Measurements from ENCODE around the gene ADCY1. TPM values are rescaled to one million over a fixed set of nuclear protein-coding genes. Genes with fewer than 3 reads are reported as not detected.
A peak's percentile ranks its signal among the peaks of the same experiment; 100 is the strongest.

ADCY1 gene
- total RNA-seq, 1 donor from 2014 or later: 13.7 TPM

DNA sequence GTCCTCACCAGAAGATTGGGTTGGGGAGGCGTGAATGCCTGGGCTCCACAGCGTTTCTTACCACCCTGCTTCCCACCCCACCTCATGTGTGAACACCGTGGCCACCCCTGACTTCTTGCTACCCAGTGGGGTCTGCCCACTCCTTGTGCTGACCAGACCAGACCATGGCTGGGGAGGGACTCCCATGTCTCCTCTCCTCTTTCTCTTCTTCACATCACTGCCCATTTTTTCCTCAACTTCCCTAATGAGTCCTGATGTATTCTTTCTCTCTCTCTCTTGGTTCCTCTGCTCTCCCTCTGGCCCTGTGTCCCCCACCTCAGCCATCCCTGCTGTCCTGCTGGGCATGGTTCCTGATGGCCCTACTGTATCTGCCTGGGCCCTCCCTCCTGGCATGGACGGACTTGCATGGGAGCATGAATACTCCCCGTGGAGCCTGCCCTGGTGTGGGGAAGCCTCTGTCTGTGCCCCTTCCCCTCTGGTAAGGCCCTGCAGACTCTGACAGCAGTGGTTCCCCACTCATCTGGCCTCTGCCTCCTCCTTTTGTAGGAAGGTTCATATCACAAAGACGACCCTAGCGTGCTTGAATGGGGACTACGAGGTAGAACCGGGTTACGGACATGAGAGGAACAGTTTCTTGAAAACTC, 85.5 kb downstream of the ADCY1 start:
- H3K27ac Mint-ChIP-seq (ENCODE audit: unreplicated experiment): peak overlapping the region; percentile 27
- TF ChIP-seq, protein P1, sequence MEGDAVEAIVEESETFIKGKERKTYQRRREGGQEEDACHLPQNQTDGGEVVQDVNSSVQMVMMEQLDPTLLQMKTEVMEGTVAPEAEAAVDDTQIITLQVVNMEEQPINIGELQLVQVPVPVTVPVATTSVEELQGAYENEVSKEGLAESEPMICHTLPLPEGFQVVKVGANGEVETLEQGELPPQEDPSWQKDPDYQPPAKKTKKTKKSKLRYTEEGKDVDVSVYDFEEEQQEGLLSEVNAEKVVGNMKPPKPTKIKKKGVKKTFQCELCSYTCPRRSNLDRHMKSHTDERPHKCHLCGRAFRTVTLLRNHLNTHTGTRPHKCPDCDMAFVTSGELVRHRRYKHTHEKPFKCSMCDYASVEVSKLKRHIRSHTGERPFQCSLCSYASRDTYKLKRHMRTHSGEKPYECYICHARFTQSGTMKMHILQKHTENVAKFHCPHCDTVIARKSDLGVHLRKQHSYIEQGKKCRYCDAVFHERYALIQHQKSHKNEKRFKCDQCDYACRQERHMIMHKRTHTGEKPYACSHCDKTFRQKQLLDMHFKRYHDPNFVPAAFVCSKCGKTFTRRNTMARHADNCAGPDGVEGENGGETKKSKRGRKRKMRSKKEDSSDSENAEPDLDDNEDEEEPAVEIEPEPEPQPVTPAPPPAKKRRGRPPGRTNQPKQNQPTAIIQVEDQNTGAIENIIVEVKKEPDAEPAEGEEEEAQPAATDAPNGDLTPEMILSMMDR (conservative IDR thresholded peaks at IDR 0.05): no peak
- H3K27me3 Mint-ChIP-seq (ENCODE audit: low read depth): no peaks in the 10 kb centered on the region
- no peaks in the 10 kb centered on the region for H3K9me3 Mint-ChIP-seq
- H3K4me1 Mint-ChIP-seq: no peaks in the 10 kb centered on the region
- H3K4me3 Mint-ChIP-seq: no peak overlapping the region
- no peak for DNase-seq (ENCODE audit: low read depth, low spot score)
- peaks cover 2% of the 10 kb centered on the region for H3K36me3 Mint-ChIP-seq (ENCODE audit: low read depth)

DNA sequence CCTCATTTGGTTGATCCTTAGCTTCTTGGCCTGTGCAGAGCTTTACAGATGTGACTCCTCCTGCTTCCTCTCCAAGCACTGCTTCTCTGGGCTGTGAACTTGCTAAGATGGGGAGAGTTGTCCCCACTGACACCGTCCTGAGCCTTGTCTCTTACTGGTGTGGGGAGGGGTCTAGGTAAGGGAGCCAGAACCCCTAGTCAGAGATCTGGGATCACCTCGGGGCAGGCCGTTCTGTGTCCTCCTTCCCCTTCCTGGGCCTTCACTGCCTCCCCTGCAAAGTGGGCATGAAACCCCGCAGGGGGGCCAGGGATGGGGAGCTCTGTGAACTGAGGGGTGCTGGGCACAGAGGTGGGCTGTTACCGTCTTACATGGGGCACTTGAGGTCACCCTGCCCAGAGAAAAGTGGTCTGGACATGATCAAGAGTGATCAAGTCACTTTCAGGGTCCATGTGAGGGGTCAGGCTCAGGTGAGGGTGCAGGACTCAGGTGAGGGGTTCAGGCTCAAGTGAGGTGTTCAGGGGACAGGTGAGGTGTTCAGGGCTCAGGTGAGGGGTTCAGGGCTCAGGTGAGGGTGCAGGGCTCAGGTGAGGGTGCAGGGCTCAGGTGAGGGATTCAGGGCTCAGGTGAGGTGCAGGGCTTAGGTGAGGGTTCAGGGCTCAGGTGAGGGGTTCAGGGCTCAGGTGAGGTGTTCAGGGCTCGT, 86.2 kb downstream of the ADCY1 start:
- no peak overlapping the region for H3K27ac Mint-ChIP-seq (ENCODE audit: unreplicated experiment)
- no peak for DNase-seq (ENCODE audit: low read depth, low spot score)
- peaks cover 2% of the 10 kb centered on the region for H3K36me3 Mint-ChIP-seq (ENCODE audit: low read depth)
- H3K9me3 Mint-ChIP-seq: no peaks in the 10 kb centered on the region
- TF ChIP-seq, protein P1 (conservative IDR thresholded peaks at IDR 0.05): no peak
- H3K27me3 Mint-ChIP-seq (ENCODE audit: low read depth): no peaks in the 10 kb centered on the region
- no peak overlapping the region for H3K4me3 Mint-ChIP-seq
- H3K4me1 Mint-ChIP-seq: no peaks in the 10 kb centered on the region

DNA sequence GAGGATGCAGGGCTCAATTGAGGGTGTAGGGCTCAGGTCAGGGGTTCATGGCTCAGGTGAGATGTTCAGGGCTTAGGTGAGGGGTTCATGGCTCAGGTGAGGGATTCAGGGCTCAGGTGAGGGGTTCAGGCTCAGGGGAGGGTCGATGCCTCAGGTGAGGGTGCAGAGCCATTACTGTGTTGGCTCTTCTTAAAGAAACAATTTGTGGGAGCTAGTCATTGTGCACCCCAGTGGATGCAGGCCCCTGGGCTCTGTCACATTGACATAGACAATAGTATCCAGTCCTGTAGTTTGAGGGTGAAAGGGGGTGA, 86.7 kb downstream of the ADCY1 start:
- TF ChIP-seq, protein P1 (conservative IDR thresholded peaks at IDR 0.05): no peak
- Mint-ChIP-seq H3K27ac (ENCODE audit: unreplicated experiment) (no peak overlapping the region), H3K4me1 (no peaks in the 10 kb centered on the region), H3K36me3 (ENCODE audit: low read depth) (no peaks in the 10 kb centered on the region), H3K27me3 (ENCODE audit: low read depth) (no peaks in the 10 kb centered on the region), H3K9me3 (no peaks in the 10 kb centered on the region), H3K4me3 (no peak overlapping the region)
- no peak for DNase-seq (ENCODE audit: low read depth, low spot score)

DNA sequence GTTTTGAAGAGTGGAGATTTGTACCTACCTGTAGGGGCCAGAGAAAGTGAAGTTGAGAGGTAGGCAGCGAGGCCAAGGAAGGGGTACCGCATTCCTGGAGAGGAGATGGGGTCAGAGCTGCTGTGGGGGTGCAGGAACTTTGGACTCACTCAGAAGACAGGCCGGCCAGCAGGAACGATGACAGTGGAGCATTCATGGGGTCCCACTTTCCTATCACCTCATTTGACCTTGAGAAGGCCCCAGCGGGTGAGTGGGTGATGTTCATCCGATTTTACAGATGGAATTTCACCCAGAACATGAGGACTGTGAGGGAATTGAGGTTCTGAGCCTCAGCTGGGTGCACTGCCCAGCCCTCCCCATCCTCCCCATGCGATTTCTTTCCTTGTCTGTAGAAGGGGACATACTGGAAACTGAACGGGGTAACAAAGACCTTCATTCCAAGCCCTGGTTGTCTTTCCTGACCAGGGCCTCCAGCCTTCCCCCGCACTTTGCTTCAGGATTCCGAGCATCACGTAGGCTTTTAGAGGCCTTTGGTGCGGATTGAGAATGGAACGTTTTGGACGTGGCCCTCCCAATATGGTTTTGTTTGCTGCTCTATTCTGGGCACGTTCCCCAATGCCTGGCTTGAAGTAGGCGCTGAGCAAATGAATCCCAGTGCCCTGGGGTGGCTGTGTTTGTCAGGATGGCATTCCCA, 87.3 kb downstream of the ADCY1 start:
- no peak for DNase-seq (ENCODE audit: low read depth, low spot score)
- Mint-ChIP-seq H3K9me3 (no peaks in the 10 kb centered on the region), H3K27ac (ENCODE audit: unreplicated experiment) (no peak overlapping the region), H3K4me3 (no peak overlapping the region), H3K27me3 (ENCODE audit: low read depth) (no peaks in the 10 kb centered on the region), H3K36me3 (ENCODE audit: low read depth) (no peaks in the 10 kb centered on the region), H3K4me1 (no peaks in the 10 kb centered on the region)
- TF ChIP-seq, protein P1 (conservative IDR thresholded peaks at IDR 0.05): no peak

DNA sequence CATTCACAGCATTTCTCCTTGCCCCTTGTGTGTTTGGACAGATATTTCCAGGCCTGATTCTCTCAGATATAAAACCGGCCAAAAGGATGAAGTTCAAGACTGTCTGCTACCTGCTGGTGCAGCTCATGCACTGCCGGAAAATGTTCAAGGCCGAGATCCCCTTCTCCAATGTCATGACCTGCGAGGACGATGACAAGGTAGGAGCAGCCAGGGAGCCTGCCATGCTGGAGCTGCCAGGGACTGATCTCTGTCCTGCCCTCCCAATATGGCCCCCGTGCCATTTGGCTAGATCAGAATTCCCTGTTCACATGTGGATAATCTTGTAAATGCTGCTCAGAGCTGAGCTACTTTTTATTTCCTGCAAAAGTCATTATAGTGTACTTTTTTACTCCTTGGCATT, 87.8 kb downstream of the ADCY1 start:
- Mint-ChIP-seq H3K4me1 (no peaks in the 10 kb centered on the region), H3K9me3 (no peaks in the 10 kb centered on the region), H3K36me3 (ENCODE audit: low read depth) (no peaks in the 10 kb centered on the region), H3K4me3 (no peak overlapping the region), H3K27ac (ENCODE audit: unreplicated experiment) (no peak overlapping the region), H3K27me3 (ENCODE audit: low read depth) (no peaks in the 10 kb centered on the region)
- TF ChIP-seq, protein P1 (conservative IDR thresholded peaks at IDR 0.05): no peak
- DNase-seq (ENCODE audit: low read depth, low spot score): no peak

Measured in neural crest cell (in vitro differentiated cells).